Testis (tissue), 3 donors: Measurements from ENCODE around the gene CA10. TPM values are rescaled to one million over a fixed set of nuclear protein-coding genes. Genes with fewer than 3 reads are reported as not detected.

Experiments
- DNase-seq: peaks from one replicate; pipeline ENCODE4 v3.0.0-alpha.2; 2019
- H3K27ac ChIP-seq, 2 donors: fragments of 200-600 bp; sonication (generic); one replicate each; pipeline ENCODE4 v1.5.1; 2019
- H3K27me3 ChIP-seq: fragments of 200-600 bp; sonication (generic); one replicate; pipeline ENCODE4 v1.5.1; 2019
- H3K36me3 ChIP-seq: fragments of 200-600 bp; sonication (generic); one replicate; pipeline ENCODE4 v1.5.1; 2017; ENCODE audit warnings: low read depth; ENCODE audit errors: missing control alignments
- H3K4me1 ChIP-seq: fragments of 200-600 bp; sonication (generic); one replicate; pipeline ENCODE4 v1.5.1; 2019
- H3K4me3 ChIP-seq, 2 donors: fragments of 200-600 bp; sonication (generic); one replicate each; pipeline ENCODE4 v1.5.1; 2017 to 2019
- H3K9me3 ChIP-seq: fragments of 200-600 bp; sonication (generic); one replicate; pipeline ENCODE4 v1.5.1; 2017
- CTCF ChIP-seq, 3 experiments: fragments of 450-650 bp in 2 of 3; fragments of 200-600 bp in 1 of 3; sonication (generic) in 1 of 3; IDR thresholded peaks; one replicate each; pipeline ENCODE4 v1.5.1; 2016 to 2019; ENCODE audit warnings: antibody characterized with exemption in 3 of 3, mild to moderate bottlenecking in 2 of 3, moderate library complexity in 1 of 3
- POLR2A ChIP-seq: fragments of 450-650 bp; IDR thresholded peaks from one replicate; pipeline ENCODE4 v1.6.1; 2017; ENCODE audit warnings: antibody characterized with exemption, mild to moderate bottlenecking, moderate library complexity
- WGBS, 2 donors: methylation state at CpG; one replicate each; pipeline ENCODE4 v1.1.5; 2018; 5-methylcytosine and 5-hydroxymethylcytosine counted together
- intact Hi-C: fragments of 100-400 bp; cut with DNase I; formaldehyde crosslinking; loops from one replicate; pipeline ENCODE4 v1.15.1; 2023; ENCODE audit warnings: low total_unique reads
- polyA plus RNA-seq: library from polyadenylated mRNA; stranded (reverse); fragments of 350-450 nt; fragmentation: Illumina TruSeq; extraction: RNeasy Lipid Tissue Mini Kit (QIAGEN cat#74804); gene quantifications from one replicate; pipeline ENCODE4 v1.2.3, GENCODE V29; 2014; ENCODE audit warnings: low read depth, low replicate concordance; ENCODE audit not compliant: insufficient read depth
- total RNA-seq, 2 donors: library from RNA; depleted of rRNA; stranded (reverse); fragments of >200 nt; gene quantifications; one replicate each; pipeline ENCODE4 v1.2.3, GENCODE V29; 2016

Gene CA10
- total and polyA plus RNA-seq, 3 donors from 2014 or later, result 5.0 to 30.7 (median 5.3) TPM

- no peak overlapping the region for H3K27ac ChIP-seq
- H3K27me3 ChIP-seq, result no peaks in the 10 kb centered on the region
- H3K4me3 ChIP-seq, result no peak overlapping the region
- no peaks in the 10 kb centered on the region for H3K4me1 ChIP-seq
- H3K9me3 ChIP-seq, result no peaks in the 10 kb centered on the region
- 89 to 95% methylated on average over 4 of the region's 4 CpGs for WGBS, 2 donors
- intact Hi-C loops, result no loop called here
- TF ChIP-seq CTCF (IDR thresholded peaks at IDR 0.05) (no peak), POLR2A (no peak)
- no peak for DNase-seq
- no peaks in the 10 kb centered on the region for H3K36me3 ChIP-seq
Measured at GRCh38 chr17:51846566-51846965, 311.9 kb downstream of the CA10 start.

DNA sequence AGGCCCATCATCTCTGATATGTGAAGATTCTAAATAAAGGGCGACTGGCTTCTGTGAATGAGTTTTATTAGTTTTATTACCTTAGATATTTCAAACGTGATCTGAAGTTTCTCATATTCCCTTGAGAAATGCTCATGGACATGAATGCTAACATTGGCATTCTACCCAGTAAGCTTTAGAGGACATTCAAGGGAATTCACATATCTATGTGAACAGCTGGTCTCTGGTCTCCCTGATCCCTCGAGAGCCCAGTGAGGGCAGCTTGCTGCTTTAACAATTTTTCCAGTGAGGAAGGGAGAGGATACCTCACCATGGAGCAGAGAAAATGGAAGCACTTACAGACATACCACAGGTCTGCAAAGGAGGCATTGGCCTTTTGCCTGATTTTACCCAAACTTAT, 312.7 kb downstream of the CA10 start:
- no peaks in the 10 kb centered on the region for H3K9me3 ChIP-seq
- no peaks in the 10 kb centered on the region for H3K4me1 ChIP-seq
- no peak overlapping the region for H3K4me3 ChIP-seq
- H3K27ac ChIP-seq, result no peak overlapping the region
- intact Hi-C loops, result no loop called here
- H3K27me3 ChIP-seq, result no peaks in the 10 kb centered on the region
- TF ChIP-seq POLR2A (no peak), CTCF (IDR thresholded peaks at IDR 0.05) (no peak)
- DNase-seq, result no peak
- WGBS, 2 donors, result 52 to 63% methylated on average over 3 of the region's 3 CpGs
- no peaks in the 10 kb centered on the region for H3K36me3 ChIP-seq

GRCh38 chr17:51842763-51843162, 315.8 kb downstream of the CA10 start:
- no peak for DNase-seq
- Histone ChIP-seq H3K9me3 (no peaks in the 10 kb centered on the region), H3K4me1 (no peaks in the 10 kb centered on the region), H3K27me3 (no peaks in the 10 kb centered on the region), H3K27ac (no peak overlapping the region), H3K36me3 (no peaks in the 10 kb centered on the region), H3K4me3 (no peak overlapping the region)
- intact Hi-C loops, result no loop called here
- TF ChIP-seq POLR2A (no peak), CTCF (IDR thresholded peaks at IDR 0.05) (no peak)

GRCh38 chr17:51841669-51842068, 316.8 kb downstream of the CA10 start:
- Histone ChIP-seq H3K9me3 (no peaks in the 10 kb centered on the region), H3K36me3 (no peaks in the 10 kb centered on the region), H3K4me3 (no peak overlapping the region), H3K4me1 (no peaks in the 10 kb centered on the region), H3K27ac (no peak overlapping the region), H3K27me3 (no peaks in the 10 kb centered on the region)
- no peak for TF ChIP-seq CTCF (IDR thresholded peaks at IDR 0.05)
- no peak for TF ChIP-seq POLR2A
- DNase-seq, result no peak
- whole genome bisulfite sequencing, 2 donors, result 82 to 84% methylated on average over 1 of the region's 1 CpG
- intact Hi-C loops, result no loop called here

DNA sequence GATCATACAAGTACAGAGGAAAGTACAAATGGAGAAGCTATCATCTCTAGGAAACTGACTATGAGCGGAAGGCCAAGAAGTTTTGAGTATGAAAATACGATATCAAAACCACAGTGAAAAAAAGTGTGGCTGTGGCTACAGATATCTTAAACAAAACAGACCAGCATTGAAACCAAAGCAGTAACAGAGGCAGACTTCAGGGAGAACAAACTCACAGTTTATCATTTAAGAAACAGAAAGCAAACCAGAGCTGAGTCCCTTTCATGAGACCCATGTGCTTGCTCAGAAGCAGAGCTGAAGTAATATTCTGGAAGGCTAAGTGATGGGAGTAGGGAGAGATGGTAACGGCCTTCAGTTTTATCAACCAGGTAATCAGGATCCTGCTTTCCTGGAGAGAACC, 317.8 kb downstream of the CA10 start:
- no peak overlapping the region for H3K27ac ChIP-seq
- no peaks in the 10 kb centered on the region for H3K4me1 ChIP-seq
- H3K27me3 ChIP-seq, result no peaks in the 10 kb centered on the region
- H3K9me3 ChIP-seq, result no peaks in the 10 kb centered on the region
- intact Hi-C loops, result no loop called here
- no peak for TF ChIP-seq POLR2A
- no peak for TF ChIP-seq CTCF (IDR thresholded peaks at IDR 0.05)
- WGBS, 2 donors, result 86 to 91% methylated on average over 3 of the region's 3 CpGs
- H3K36me3 ChIP-seq, result no peaks in the 10 kb centered on the region
- H3K4me3 ChIP-seq, result no peak overlapping the region
- DNase-seq, result no peak
